ENCODE data around the gene FCHSD2.
"Not testable (repeated sequence)": the region's sequence is repeated elsewhere in the genome, so short reads cannot be mapped to it uniquely, and the experiment has no call there.

The FCHSD2 gene

DNA sequence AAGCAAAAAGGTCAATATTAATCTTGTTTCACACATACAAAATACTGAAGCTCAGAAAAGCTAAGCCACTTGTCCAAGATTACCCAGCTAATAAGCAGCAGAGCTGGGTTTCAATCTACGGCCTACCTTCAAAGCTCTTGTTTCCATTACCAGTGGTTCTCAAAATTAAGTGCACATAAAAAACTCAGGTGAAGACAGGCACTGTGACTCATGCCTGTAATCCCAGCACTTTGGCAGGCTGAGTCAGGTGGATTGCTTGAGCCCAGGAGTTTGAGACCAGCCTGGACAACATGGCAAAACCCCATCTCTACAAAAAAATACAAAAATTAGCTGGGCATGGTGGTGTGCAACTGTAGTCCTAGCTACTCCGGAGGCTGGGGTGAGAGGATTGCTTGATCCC lies 9.8 kb downstream of the FCHSD2 start:
- DNase-seq; intact Hi-C loops (cut with DNase I): not testable (repeated sequence)

DNA sequence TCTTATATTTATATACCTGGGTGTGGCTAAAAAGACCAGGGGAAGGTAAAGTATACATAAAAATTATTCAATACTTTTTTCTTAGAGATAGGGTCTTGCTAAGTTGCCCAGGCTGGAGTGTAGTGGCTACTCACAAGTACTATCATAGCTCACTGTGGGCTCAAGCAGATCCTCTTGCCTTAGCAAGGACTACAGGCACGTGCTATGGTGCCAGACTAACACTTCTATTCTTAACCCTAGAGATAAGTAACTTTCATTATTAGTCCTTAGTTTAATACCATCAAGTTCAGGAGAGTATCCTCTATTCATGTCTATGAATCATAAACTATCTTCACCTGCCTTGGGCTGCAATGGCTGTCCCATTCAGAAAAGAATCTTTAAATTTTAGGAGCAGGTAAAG lies 11.9 kb downstream of the FCHSD2 start:
- intact Hi-C loops (cut with DNase I) = no loop called here
- DNase-seq = no peak

DNA sequence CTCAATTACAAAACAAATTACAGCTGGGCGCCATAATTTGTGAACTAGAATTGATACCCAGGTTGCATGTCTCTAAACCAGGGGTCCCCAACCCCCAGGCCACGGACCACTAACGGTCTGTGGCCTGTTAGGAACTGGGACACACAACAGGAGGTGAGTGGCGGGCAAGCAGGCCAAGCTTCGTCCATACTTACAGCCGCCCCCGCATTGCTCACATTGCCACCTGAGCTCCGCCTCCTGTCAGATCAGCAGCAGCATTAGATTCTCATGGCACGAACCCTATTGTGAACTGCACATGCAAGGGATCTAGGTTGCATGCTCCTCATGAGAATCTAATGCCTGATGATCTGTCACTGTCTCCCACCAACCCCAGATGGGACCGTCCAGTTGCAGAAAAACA lies 12.9 kb downstream of the FCHSD2 start:
- DNase-seq = peak in 1 of 10 donors; percentile 43
- intact Hi-C loops (cut with DNase I) = no loop called here

DNA sequence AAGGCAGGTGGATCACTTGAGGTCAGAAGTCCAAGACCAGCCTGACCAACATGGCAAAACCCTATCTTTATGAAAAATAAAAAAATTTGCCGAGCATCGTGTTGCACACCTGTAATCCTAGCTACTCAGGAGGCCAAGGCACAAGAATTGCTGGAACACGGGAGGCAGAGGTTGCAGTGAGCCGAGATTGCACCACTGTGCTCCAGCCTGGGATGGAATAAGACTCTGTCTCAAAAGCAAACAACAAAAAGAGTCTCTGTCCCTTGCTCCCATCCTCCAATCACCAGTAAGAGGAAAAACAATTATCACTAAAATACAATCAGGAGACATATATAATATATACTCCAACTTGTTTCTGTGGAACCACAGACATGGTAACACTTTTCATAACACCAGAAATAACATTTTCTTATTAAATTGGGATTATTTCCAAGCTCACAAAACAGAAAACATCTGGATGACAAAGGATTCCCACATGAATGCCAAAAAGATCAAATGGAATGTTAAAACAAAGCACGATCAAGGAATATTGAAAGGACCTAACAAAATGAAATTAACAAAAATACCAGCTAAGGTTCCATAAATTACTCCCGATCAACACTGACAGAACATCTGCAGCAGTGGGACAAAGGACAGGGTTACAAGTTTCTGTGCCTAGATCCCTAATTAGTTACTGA lies 15.2 kb downstream of the FCHSD2 start:
- intact Hi-C loops (cut with DNase I) = no loop called here
- DNase-seq = peak in 1 of 10 donors; percentile 35

GRCh38 chr11:73124800-73125199 lies 17.3 kb downstream of the FCHSD2 start:
- intact Hi-C loops (cut with DNase I) = no loop called here
- DNase-seq = no peak

DNA sequence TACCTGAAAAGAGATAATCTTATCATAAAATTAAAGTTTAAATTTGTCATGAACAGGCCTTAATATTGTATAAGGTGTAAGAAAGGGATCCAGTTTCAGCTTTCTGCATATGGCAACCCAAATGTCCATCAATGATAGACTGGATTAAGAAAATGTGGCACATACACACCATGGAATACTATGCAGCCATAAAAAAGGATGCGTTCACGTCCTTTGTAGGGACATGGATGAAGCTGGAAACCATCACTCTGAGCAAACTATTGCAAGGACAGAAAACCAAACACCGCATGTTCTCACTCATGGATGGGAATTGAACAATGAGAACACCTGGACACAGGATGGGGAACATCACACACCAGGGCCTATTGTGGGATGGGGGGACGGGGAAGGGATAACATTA lies 18.2 kb downstream of the FCHSD2 start:
- DNase-seq; intact Hi-C loops (cut with DNase I): not testable (repeated sequence)

DNA sequence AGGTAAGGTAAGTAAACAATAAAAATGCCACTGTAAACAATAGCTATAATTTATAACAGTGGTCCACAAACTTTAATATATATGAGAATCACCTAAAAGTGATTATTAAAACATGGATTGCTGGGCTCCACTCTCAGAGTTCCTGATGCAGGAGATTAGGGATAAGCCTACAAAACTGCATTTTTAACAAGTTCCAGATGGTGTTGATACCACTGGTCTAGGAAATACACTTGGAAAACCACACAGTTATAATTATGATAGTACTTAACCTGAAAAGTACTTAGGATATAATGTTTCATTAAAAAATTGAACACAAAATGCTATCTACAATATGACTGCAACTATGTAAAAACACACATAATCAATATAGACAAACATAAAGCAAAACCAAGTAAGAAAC lies 20.4 kb downstream of the FCHSD2 start:
- intact Hi-C loops (cut with DNase I) = no loop called here
- DNase-seq = no peak

- no peak for DNase-seq
- intact Hi-C loops (cut with DNase I) = no loop called here
These were observed 25.0 kb downstream of the FCHSD2 start for GRCh38 chr11:73117071-73117470.

GRCh38 chr11:73116636-73117035 lies 25.5 kb downstream of the FCHSD2 start:
- no peak for DNase-seq
- intact Hi-C loops (cut with DNase I) = no loop called here

- DNase-seq = no peak
- intact Hi-C loops (cut with DNase I) = no loop called here
These were observed 27.3 kb downstream of the FCHSD2 start for GRCh38 chr11:73114835-73115220.

DNA sequence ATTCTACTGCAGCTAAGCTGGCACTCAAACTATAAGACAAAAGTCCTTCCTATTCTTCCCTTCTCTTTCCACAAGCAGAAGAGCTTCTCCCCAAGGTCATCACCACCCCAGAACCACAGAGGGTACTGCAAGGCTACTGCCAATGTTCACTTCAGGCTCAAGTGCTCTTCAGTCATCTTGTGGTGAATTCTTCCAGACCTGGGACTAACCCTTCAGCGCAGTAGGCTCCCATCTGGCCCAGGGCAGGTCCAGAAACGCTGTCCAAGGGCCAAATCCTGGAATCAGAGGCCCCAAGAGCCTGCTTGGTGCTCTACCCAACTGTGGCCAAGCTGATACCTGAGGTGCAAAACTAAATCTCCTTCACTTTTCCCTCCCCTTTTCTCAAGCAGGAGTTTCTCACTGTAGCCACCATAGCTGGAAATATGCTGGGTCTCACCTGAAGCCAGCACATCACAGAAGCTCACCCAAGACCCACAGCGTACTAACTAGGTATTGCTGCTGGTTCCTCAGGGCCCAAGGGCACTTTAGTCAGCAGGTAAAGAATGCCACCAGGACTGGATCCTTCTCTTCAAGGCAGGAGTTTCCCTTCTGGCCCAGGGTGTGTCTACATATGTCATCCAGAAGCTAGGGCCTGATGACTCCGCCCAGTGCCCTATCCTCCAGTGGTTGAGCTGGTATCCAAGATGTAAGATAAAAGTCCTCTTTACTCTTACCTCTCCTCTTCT lies 27.8 kb downstream of the FCHSD2 start:
- DNase-seq = no peak
- intact Hi-C loops (cut with DNase I) = no loop called here

DNA sequence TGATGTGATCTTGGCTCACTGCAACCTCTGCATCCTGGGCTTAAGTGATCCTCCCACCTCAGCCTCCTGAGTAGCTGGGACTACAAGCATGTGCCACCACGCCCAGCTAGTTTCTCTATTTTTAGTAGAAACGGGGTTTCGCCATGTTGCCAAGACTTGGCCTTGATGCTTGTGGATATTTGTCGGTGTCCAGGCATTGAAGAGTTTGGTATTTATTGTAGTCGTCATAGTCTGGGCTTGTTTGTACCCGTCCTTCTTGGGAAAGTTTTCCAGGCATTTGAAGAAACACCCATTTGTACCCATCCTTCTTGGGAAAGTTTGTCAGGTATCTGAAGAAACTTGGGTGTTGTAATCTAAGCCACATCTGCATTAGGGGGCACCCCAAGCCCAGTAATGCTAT lies 28.7 kb downstream of the FCHSD2 start:
- intact Hi-C loops (cut with DNase I) = no loop called here
- no peak for DNase-seq

GRCh38 chr11:73107597-73107996 lies 34.5 kb downstream of the FCHSD2 start:
- no peak for DNase-seq
- intact Hi-C loops (cut with DNase I) = no loop called here

DNA sequence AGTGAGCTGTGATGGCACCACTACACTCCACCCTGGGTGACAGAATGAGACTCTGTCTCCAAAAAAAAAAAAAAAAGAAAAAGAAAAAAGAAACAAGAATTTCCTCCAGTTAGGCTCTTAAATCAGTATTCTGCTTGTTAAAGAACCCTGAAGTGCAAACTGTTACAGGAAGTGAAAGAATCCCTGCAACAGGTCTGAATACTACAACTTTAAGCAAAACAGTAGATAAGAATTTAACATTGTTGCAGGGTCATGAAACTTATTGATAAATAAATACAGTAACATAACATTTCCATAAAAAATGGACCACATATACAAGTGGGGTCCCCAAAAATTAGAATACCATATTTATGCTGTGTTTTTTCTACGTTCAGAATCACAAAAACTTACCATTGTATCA lies 35.8 kb downstream of the FCHSD2 start:
- no peak for DNase-seq
- intact Hi-C loops (cut with DNase I) = no loop called here

- intact Hi-C loops (cut with DNase I) = no loop called here
- no peak for DNase-seq
These were observed 41.5 kb downstream of the FCHSD2 start for GRCh38 chr11:73100578-73100977.

GRCh38 chr11:73099512-73100266 lies 42.4 kb downstream of the FCHSD2 start:
- intact Hi-C loops (cut with DNase I) = no loop called here
- DNase-seq = no peak

- intact Hi-C loops (cut with DNase I) = no loop called here
- peak in 2 of 10 donors; percentile 10 to 21 for DNase-seq
These were observed 46.5 kb downstream of the FCHSD2 start for GRCh38 chr11:73095613-73096012.

- DNase-seq = no peak
- intact Hi-C loops (cut with DNase I) = no loop called here
These were observed 50.4 kb downstream of the FCHSD2 start for GRCh38 chr11:73091521-73092305.

- intact Hi-C loops (cut with DNase I) = no loop called here
- DNase-seq = no peak
These were observed 54.4 kb downstream of the FCHSD2 start for GRCh38 chr11:73087730-73088129.

- intact Hi-C loops (cut with DNase I) = no loop called here
- no peak for DNase-seq
These were observed 56.8 kb downstream of the FCHSD2 start for GRCh38 chr11:73085189-73085875.

Data from posterior cingulate gyrus (tissue), 11 donors.